DOHH2 (cell line): ENCODE measurements around the gene XRCC4.

Experiments
- H3F3A ChIP-seq: fragments of 200-600 bp; sonication (generic), shearing (Covaris generic); 2 replicates; pipeline ENCODE4 v1.6.0; 2016; ENCODE audit warnings: antibody characterized with exemption, mild to moderate bottlenecking; ENCODE audit not compliant: control insufficient read depth, insufficient read depth
- H3K27ac ChIP-seq: fragments of 200-600 bp; sonication (generic); 2 replicates; pipeline ENCODE4 v1.5.1; 2014; ENCODE audit warnings: low read depth, mild to moderate bottlenecking, low read length, moderate library complexity
- H3K27me3 ChIP-seq: fragments of 200-600 bp; sonication (generic); 2 replicates; pipeline ENCODE4 v1.6.1; 2014; ENCODE audit warnings: mild to moderate bottlenecking, low read length, mixed read lengths; ENCODE audit not compliant: control insufficient read depth
- H3K36me3 ChIP-seq: fragments of 200-600 bp; sonication (generic); 2 replicates; pipeline ENCODE4 v1.6.1; 2014; ENCODE audit warnings: mild to moderate bottlenecking, low read length, moderate library complexity, mixed read lengths; ENCODE audit not compliant: control insufficient read depth
- H3K4me1 ChIP-seq: fragments of 200-600 bp; sonication (generic); 2 replicates; pipeline ENCODE4 v1.6.1; 2014; ENCODE audit warnings: mild to moderate bottlenecking, low read length, mixed read lengths; ENCODE audit not compliant: control insufficient read depth
- H3K4me2 ChIP-seq: fragments of 200-600 bp; sonication (generic); 2 replicates; pipeline ENCODE4 v1.6.0; 2014; ENCODE audit warnings: mild to moderate bottlenecking, low read length, moderate library complexity
- H3K4me3 ChIP-seq: fragments of 200-600 bp; sonication (generic); 2 replicates; pipeline ENCODE4 v1.5.1; 2014; ENCODE audit warnings: mild to moderate bottlenecking, low read length, mixed read lengths
- H3K79me2 ChIP-seq: fragments of 200-600 bp; sonication (generic); 2 replicates; pipeline ENCODE4 v1.6.1; 2014; ENCODE audit warnings: mild to moderate bottlenecking, low read length, mixed read lengths; ENCODE audit not compliant: control insufficient read depth
- H3K9me2 ChIP-seq: fragments of 200-600 bp; sonication (generic); replicated peaks from 2 replicates; pipeline ENCODE4 v1.6.1; 2014; ENCODE audit warnings: mild to moderate bottlenecking, low read length, mixed read lengths; ENCODE audit not compliant: control insufficient read depth
- H3K9me3 ChIP-seq: fragments of 200-600 bp; sonication (generic); 2 replicates; pipeline ENCODE4 v1.6.1; 2014; ENCODE audit warnings: antibody characterized with exemption, low read length, mixed read lengths; ENCODE audit not compliant: control insufficient read depth, insufficient read depth
- H4K20me1 ChIP-seq: fragments of 200-600 bp; sonication (generic); 2 replicates; pipeline ENCODE4 v1.6.0; 2014; ENCODE audit warnings: low read depth, mild to moderate bottlenecking, antibody characterized with exemption, low read length, moderate library complexity; ENCODE audit not compliant: control insufficient read depth, insufficient read depth
- CTCF ChIP-seq: fragments of 200-600 bp; sonication (generic); IDR thresholded peaks from one replicate; pipeline ENCODE4 v1.5.1; 2014; ENCODE audit warnings: antibody characterized with exemption, mild to moderate bottlenecking, low read depth, low read length; ENCODE audit not compliant: poor library complexity, severe bottlenecking
- EZH2phosphoT487 ChIP-seq: fragments of 200-600 bp; sonication (generic); IDR thresholded peaks from 2 replicates; pipeline ENCODE4 v1.6.1; 2017; ENCODE audit warnings: borderline replicate concordance, mild to moderate bottlenecking, antibody characterized with exemption, low read length, moderate library complexity, mixed read lengths

XRCC4 gene

GRCh38 chr5:83142526-83142925 is 65.2 kb downstream of the XRCC4 start:
- Histone ChIP-seq H3K27me3 (no peaks in the 10 kb centered on the region), H4K20me1 (no peaks in the 10 kb centered on the region), H3K4me3 (no peak overlapping the region), H3K9me2 (no peaks in the 10 kb centered on the region), H3K36me3 (no peaks in the 10 kb centered on the region), H3K79me2 (no peaks in the 10 kb centered on the region), H3K4me1 (no peaks in the 10 kb centered on the region), H3F3A (no peaks in the 10 kb centered on the region), H3K9me3 (no peaks in the 10 kb centered on the region), H3K27ac (no peak overlapping the region), H3K4me2 (no peak overlapping the region)
- TF ChIP-seq EZH2phosphoT487 (no peak), CTCF (no peak)

- H3K27me3 ChIP-seq: no peaks in the 10 kb centered on the region
- no peak overlapping the region for H3K4me3 ChIP-seq
- H3K79me2 ChIP-seq: no peaks in the 10 kb centered on the region
- H3K9me2 ChIP-seq: no peaks in the 10 kb centered on the region
- H3K9me3 ChIP-seq: no peaks in the 10 kb centered on the region
- no peak overlapping the region for H3K4me2 ChIP-seq
- H3K4me1 ChIP-seq: no peaks in the 10 kb centered on the region
- no peak overlapping the region for H3K27ac ChIP-seq
- no peaks in the 10 kb centered on the region for H4K20me1 ChIP-seq
- no peaks in the 10 kb centered on the region for H3F3A ChIP-seq
- no peaks in the 10 kb centered on the region for H3K36me3 ChIP-seq
- TF ChIP-seq CTCF (no peak), EZH2phosphoT487 (no peak)
Observed at GRCh38 chr5:83145241-83145640, 67.9 kb downstream of the XRCC4 start.

- Histone ChIP-seq H3K9me2 (no peaks in the 10 kb centered on the region), H4K20me1 (no peaks in the 10 kb centered on the region), H3K4me1 (no peaks in the 10 kb centered on the region), H3K4me2 (no peak overlapping the region), H3K36me3 (no peaks in the 10 kb centered on the region), H3K79me2 (no peaks in the 10 kb centered on the region), H3K27ac (no peak overlapping the region), H3K27me3 (no peaks in the 10 kb centered on the region), H3K9me3 (no peaks in the 10 kb centered on the region), H3K4me3 (no peak overlapping the region), H3F3A (no peaks in the 10 kb centered on the region)
- TF ChIP-seq EZH2phosphoT487: no peak
- TF ChIP-seq CTCF: no peak
Observed at GRCh38 chr5:83145882-83146331, 68.6 kb downstream of the XRCC4 start.

GRCh38 chr5:83146441-83146840 is 69.1 kb downstream of the XRCC4 start:
- H3K4me2 ChIP-seq: no peak overlapping the region
- no peaks in the 10 kb centered on the region for H3K9me2 ChIP-seq
- H3K4me1 ChIP-seq: no peaks in the 10 kb centered on the region
- no peaks in the 10 kb centered on the region for H3K79me2 ChIP-seq
- H4K20me1 ChIP-seq: no peaks in the 10 kb centered on the region
- H3K9me3 ChIP-seq: no peaks in the 10 kb centered on the region
- no peak for TF ChIP-seq EZH2phosphoT487
- TF ChIP-seq CTCF: no peak
- no peaks in the 10 kb centered on the region for H3K36me3 ChIP-seq
- H3K27ac ChIP-seq: no peak overlapping the region
- H3K4me3 ChIP-seq: no peak overlapping the region
- H3F3A ChIP-seq: no peaks in the 10 kb centered on the region
- H3K27me3 ChIP-seq: no peaks in the 10 kb centered on the region
